MG63 (cell line): ENCODE data around the gene ATP5F1B. TPM values are rescaled to one million over a fixed set of nuclear protein-coding genes. Genes with fewer than 3 reads are reported as not detected.

Experiments used
- DNase-seq: peaks from one replicate; pipeline ENCODE4 v3.0.0-alpha.2; 2020
- H3K27me3 ChIP-seq: fragments of 250-450 bp; sonication (Bioruptor Pico); 2 replicates; pipeline ENCODE4 v1.5.1; 2020; ENCODE audit warnings: mild to moderate bottlenecking, moderate library complexity
- H3K36me3 ChIP-seq: fragments of 250-450 bp; sonication (Bioruptor Pico); 2 replicates; pipeline ENCODE4 v1.5.1; 2020; ENCODE audit warnings: mild to moderate bottlenecking, moderate library complexity
- H3K4me3 ChIP-seq: fragments of 250-450 bp; sonication (Bioruptor Pico); 2 replicates; pipeline ENCODE4 v1.5.1; 2020; ENCODE audit warnings: mild to moderate bottlenecking, moderate library complexity
- H3K9me3 ChIP-seq: fragments of 250-450 bp; sonication (Bioruptor Pico); 2 replicates; pipeline ENCODE4 v1.5.1; 2020; ENCODE audit warnings: mild to moderate bottlenecking, moderate library complexity
- total RNA-seq: library from RNA; depleted of rRNA; stranded (reverse); fragments of >200 nt; shearing (Covaris generic); gene quantifications from 2 replicates; pipeline ENCODE4 v1.2.3, GENCODE V29; 2014; ENCODE audit warnings: low replicate concordance; rRNA removed

Gene ATP5F1B
- total RNA-seq = 202 and 245 TPM in 2 replicates

- H3K27me3 ChIP-seq = no peaks in the 10 kb centered on the region
- peak within 1 kb of the TSS; percentile 99 for H3K4me3 ChIP-seq
- H3K36me3 ChIP-seq = peaks cover 49% of the 10 kb centered on the region
- no peaks in the 10 kb centered on the region; the same call in 1 of the 2 replicates for H3K9me3 ChIP-seq
- DNase-seq = peak; percentile 99
Measured at GRCh38 chr12:56645717-56646446, at the start of gene ATP5F1B. Gene ATP5F1B, minus strand, starts transcription at chr12:56645984. Its CDS starts 21 bp downstream, at chr12:56645963.

- DNase-seq = no peak
- Histone ChIP-seq H3K9me3 (no peaks in the 10 kb centered on the region), H3K27me3 (no peaks in the 10 kb centered on the region), H3K4me3 (no peak overlapping the region), H3K36me3 (no peaks in the 10 kb centered on the region)
Measured at GRCh38 chr12:56694161-56694560, 48.4 kb upstream of the ATP5F1B start.

- Histone ChIP-seq H3K4me3 (peak overlapping the region; percentile 96), H3K27me3 (no peaks in the 10 kb centered on the region), H3K9me3 (no peaks in the 10 kb centered on the region), H3K36me3 (peaks cover 35% of the 10 kb centered on the region)
- no peak for DNase-seq
Measured at GRCh38 chr12:56688846-56689109, 43.0 kb upstream of the ATP5F1B start.

DNA sequence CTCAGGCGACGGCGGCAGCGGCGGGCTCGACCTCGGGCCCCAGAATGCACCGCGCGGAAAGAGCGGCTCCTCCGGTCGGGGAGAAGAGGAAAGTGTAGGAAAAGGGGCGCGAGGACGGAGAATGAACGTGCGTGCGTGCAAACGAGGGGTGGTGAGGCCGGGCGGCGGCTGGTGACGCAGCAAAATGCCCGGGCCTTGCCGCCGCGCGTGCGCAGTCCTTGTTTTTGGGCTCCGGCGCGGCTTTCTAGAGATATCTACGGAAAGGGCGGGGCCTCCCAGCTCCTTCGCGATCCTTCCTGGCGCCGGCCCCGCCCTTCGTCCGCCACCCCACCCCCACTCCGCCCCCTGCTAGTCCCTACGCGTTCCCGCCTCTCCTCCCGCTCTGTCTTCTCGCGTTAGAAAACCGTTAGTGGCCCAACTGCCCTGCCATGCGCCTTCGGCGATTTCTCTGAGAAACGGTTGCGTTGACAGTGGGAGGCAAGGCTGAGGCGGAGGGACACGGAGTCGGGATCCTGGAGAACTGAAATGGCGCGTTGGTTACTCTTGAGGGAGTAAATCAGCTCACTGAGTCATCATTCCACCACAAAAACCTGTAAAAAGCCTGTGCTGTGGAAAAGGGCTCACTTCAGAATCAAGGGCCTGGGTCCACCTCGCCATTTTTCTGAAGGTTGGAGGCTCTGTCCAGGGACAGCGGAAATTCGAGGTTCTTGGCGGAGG lies 42.5 kb upstream of the ATP5F1B start, which contains the start of gene PTGES3:
TSS of gene PTGES3 (minus strand) at position 156 of the 717 bp plus-strand sequence. CDS start 285 bp downstream, outside the sequence.
- H3K27me3 ChIP-seq = no peaks in the 10 kb centered on the region
- peak; percentile 97 for DNase-seq
- H3K9me3 ChIP-seq = no peaks in the 10 kb centered on the region
- H3K36me3 ChIP-seq = peaks cover 35% of the 10 kb centered on the region
- peak within 1 kb of the TSS; percentile 96 for H3K4me3 ChIP-seq

GRCh38 chr12:56687223-56688128 lies 41.7 kb upstream of the ATP5F1B start:
- Histone ChIP-seq H3K27me3 (no peaks in the 10 kb centered on the region), H3K4me3 (peak overlapping the region; percentile 96), H3K36me3 (peaks cover 41% of the 10 kb centered on the region), H3K9me3 (no peaks in the 10 kb centered on the region)
- DNase-seq = peak; percentile 40

- H3K27me3 ChIP-seq = no peaks in the 10 kb centered on the region
- H3K4me3 ChIP-seq = peak overlapping the region; percentile 96
- no peak for DNase-seq
- H3K36me3 ChIP-seq = peaks cover 60% of the 10 kb centered on the region
- no peaks in the 10 kb centered on the region for H3K9me3 ChIP-seq
Measured at GRCh38 chr12:56684745-56685359, 39.1 kb upstream of the ATP5F1B start.

GRCh38 chr12:56682323-56682722 lies 36.5 kb upstream of the ATP5F1B start:
- no peak for DNase-seq
- H3K9me3 ChIP-seq = no peaks in the 10 kb centered on the region
- no peak overlapping the region for H3K4me3 ChIP-seq
- peaks cover 78% of the 10 kb centered on the region for H3K36me3 ChIP-seq
- H3K27me3 ChIP-seq = no peaks in the 10 kb centered on the region

- Histone ChIP-seq H3K4me3 (no peak overlapping the region), H3K36me3 (peaks cover 67% of the 10 kb centered on the region), H3K9me3 (no peaks in the 10 kb centered on the region), H3K27me3 (no peaks in the 10 kb centered on the region)
- no peak for DNase-seq
Measured at GRCh38 chr12:56679883-56680575, 34.2 kb upstream of the ATP5F1B start.

GRCh38 chr12:56678852-56679251 lies 33.1 kb upstream of the ATP5F1B start:
- no peak for DNase-seq
- peaks cover 66% of the 10 kb centered on the region for H3K36me3 ChIP-seq

DNA sequence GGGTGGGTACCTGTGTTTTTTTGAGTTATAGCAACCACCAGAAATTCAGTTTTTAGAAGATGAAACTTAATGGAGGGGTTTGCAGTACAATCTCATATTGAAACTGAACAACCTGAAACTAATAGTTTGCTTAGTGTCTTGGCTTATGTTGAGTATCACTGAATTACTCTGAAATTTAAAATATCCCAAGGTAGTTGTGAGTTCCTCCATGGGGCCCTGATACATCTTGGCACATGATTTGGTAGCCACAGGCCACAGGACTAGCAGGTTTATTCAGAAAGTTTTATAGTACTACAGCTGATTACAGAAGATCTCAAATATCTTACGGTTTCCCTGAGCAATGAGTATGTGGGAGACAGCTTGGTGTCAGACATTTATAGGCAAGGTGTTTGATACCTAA lies 31.9 kb upstream of the ATP5F1B start:
- Histone ChIP-seq H3K36me3 (peaks cover 68% of the 10 kb centered on the region), H3K9me3 (no peaks in the 10 kb centered on the region)

More at GRCh38 chr12:56678852-56679251, 33.1 kb upstream of the ATP5F1B start:
- H3K4me3 ChIP-seq = no peak overlapping the region
- no peaks in the 10 kb centered on the region for H3K27me3 ChIP-seq
- no peaks in the 10 kb centered on the region for H3K9me3 ChIP-seq

DNA sequence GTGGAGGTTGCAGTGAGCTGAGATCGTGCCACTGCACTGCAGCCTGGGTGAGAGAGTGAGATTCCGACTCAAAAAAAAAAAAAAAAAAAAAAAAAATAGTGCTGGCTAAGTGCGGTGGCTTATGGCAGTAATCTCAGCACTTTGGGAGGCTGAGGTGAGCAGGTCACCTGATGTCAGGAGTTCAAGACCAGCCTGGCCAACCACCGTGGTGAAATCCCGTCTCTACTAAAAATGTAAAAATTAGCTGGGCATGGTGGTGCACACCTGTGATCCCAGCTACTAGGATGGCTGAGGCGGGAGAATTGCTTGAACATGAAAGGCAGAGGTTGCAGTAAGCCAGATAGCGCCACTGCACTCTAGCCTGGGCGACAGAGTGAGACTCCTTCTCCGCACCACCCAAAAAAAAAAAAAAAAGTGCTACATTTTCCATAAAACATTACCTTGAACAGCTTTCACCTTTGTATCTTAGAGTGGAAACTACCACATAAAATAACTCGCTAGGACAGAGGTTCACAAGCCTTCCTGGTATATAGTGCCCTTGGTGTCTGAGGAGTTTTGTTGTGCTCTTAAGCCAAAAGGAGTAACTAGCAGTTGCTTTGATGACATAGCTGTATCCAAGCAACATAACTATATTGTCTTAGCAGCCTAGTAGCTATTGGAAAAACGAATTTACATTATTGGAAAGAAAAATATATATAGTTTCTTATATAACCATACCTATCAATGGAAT lies 31.2 kb upstream of the ATP5F1B start:
- no peaks in the 10 kb centered on the region for H3K9me3 ChIP-seq
- H3K27me3 ChIP-seq = no peaks in the 10 kb centered on the region
- no peak overlapping the region for H3K4me3 ChIP-seq
- H3K36me3 ChIP-seq = peaks cover 69% of the 10 kb centered on the region
- DNase-seq = no peak

More for the DNA sequence above, 31.9 kb upstream of the ATP5F1B start:
- no peak for DNase-seq
- H3K4me3 ChIP-seq = no peak overlapping the region
- H3K27me3 ChIP-seq = no peaks in the 10 kb centered on the region

GRCh38 chr12:56671608-56672007 lies 25.8 kb upstream of the ATP5F1B start:
- DNase-seq = no peak
- H3K27me3 ChIP-seq = no peaks in the 10 kb centered on the region
- no peak overlapping the region for H3K4me3 ChIP-seq
- H3K9me3 ChIP-seq = no peaks in the 10 kb centered on the region
- H3K36me3 ChIP-seq = peaks cover 80% of the 10 kb centered on the region

DNA sequence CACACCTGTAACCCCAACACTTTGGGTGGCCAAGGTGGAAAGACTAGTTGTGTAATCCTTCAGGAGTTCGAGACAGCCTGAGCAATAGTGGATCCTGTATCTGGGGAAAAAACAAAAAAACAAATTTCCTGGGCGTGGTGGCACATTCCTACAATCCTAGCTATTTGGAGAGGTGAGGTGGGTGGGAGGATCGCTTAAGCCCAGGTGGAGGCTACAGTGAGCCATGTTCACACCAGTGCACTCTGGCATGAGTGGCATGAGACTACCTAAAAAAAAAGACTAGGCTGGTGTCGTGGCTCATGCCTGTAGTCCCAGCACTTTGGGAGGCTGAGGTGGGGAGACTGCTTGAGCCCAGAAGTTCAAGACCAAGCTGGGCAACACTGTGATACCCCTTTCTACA lies 25.1 kb upstream of the ATP5F1B start:
- no peaks in the 10 kb centered on the region for H3K9me3 ChIP-seq
- no peak for DNase-seq
- H3K27me3 ChIP-seq = no peaks in the 10 kb centered on the region
- H3K4me3 ChIP-seq = no peak overlapping the region
- H3K36me3 ChIP-seq = peaks cover 84% of the 10 kb centered on the region

DNA sequence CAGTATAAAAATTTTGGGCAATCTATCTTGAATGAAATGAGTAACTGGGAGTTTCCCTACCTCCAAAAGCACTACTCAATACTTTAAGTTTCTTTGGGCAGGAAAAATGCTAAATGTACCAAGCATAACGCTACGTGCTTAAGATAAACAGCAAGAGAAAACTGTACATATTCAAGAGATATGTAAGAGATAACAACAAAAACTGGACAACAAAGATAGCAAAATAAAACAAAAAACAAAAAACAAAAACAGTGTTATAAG lies 22.3 kb upstream of the ATP5F1B start:
- H3K4me3 ChIP-seq = no peak overlapping the region
- peaks cover 100% of the 10 kb centered on the region for H3K36me3 ChIP-seq
- DNase-seq = no peak
- no peaks in the 10 kb centered on the region for H3K9me3 ChIP-seq
- no peaks in the 10 kb centered on the region for H3K27me3 ChIP-seq

GRCh38 chr12:56661979-56662638 lies 16.3 kb upstream of the ATP5F1B start:
- 0 out of 2 replicates have a peak, but pooled peaks cover 2% of the 10 kb centered on the region for H3K9me3 ChIP-seq
- no peak for DNase-seq
- no peak overlapping the region for H3K4me3 ChIP-seq
- no peaks in the 10 kb centered on the region for H3K27me3 ChIP-seq
- H3K36me3 ChIP-seq = peaks cover 58% of the 10 kb centered on the region
